Right lobe of liver (tissue), 4 donors: ENCODE measurements around the gene HECW1.

ENCODE experiments used
- CTCF ChIP-seq, 4 donors: fragments of 200-600 bp in 3 of 4; fragments of 450-650 bp in 1 of 4; IDR thresholded peaks; one replicate each; pipeline versions ENCODE4 v1.5.1 to v1.8.0; 2016 to 2022; ENCODE audit warnings: antibody characterized with exemption in 4 of 4, mild to moderate bottlenecking in 2 of 4
- POLR2A ChIP-seq: fragments of 450-650 bp; IDR thresholded peaks from one replicate; pipeline ENCODE4 v1.6.1; 2017; ENCODE audit warnings: antibody characterized with exemption, mild to moderate bottlenecking
- donor health status: DM: no; HTN: no; CAD: no.
- donor health status: DM: no; HTN: no; CAD: no.
- donor health status: DM: no; HTN: yes; CAD: no.

- TF ChIP-seq CTCF (IDR thresholded peaks at IDR 0.05) (no peak), POLR2A (no peak)
Observed at GRCh38 chr7:43384616-43385308, 272.3 kb downstream of the HECW1 start.
